GM10847 (cell line): ENCODE results near the gene AASDH.

ENCODE experiments used
- POLR2A ChIP-seq: IDR thresholded peaks from 2 replicates; pipeline ENCODE4 v1.6.1; 2011; ENCODE audit not compliant: insufficient read length; ENCODE audit errors: extremely low read depth

AASDH gene

GRCh38 chr4:56387023-56388001 is at the start of gene AASDH:
AASDH (minus strand) TSS chr4:56387491; CDS start chr4:56384299, 3,192 bp downstream.
- peak; percentile 84 for TF ChIP-seq POLR2A

- TF ChIP-seq POLR2A = peak; percentile 64
Observed at GRCh38 chr4:56435140-56435926, 48.0 kb upstream of the AASDH start, which contains the start of gene PPAT. PPAT (minus strand) TSS chr4:56435615; CDS start chr4:56435477, 138 bp downstream.

- no peak for TF ChIP-seq POLR2A
Observed at GRCh38 chr4:56434599-56435139, 47.4 kb upstream of the AASDH start.

GRCh38 chr4:56433280-56433679 is 46.0 kb upstream of the AASDH start:
- TF ChIP-seq POLR2A = no peak

GRCh38 chr4:56430203-56430602 is 42.9 kb upstream of the AASDH start:
- no peak for TF ChIP-seq POLR2A

GRCh38 chr4:56427179-56427578 is 39.9 kb upstream of the AASDH start:
- TF ChIP-seq POLR2A = no peak

- no peak for TF ChIP-seq POLR2A
Observed at GRCh38 chr4:56426273-56426672, 39.0 kb upstream of the AASDH start.

- TF ChIP-seq POLR2A = no peak
Observed at GRCh38 chr4:56425518-56425917, 38.2 kb upstream of the AASDH start.

GRCh38 chr4:56424697-56425514 is 37.6 kb upstream of the AASDH start:
- TF ChIP-seq POLR2A = no peak

- no peak for TF ChIP-seq POLR2A
Observed at GRCh38 chr4:56424176-56424575, 36.9 kb upstream of the AASDH start.

- TF ChIP-seq POLR2A = no peak
Observed at GRCh38 chr4:56417396-56417795, 30.1 kb upstream of the AASDH start.

GRCh38 chr4:56416349-56416748 is 29.1 kb upstream of the AASDH start:
- TF ChIP-seq POLR2A = no peak

- no peak for TF ChIP-seq POLR2A
Observed at GRCh38 chr4:56414135-56414670, 26.9 kb upstream of the AASDH start.
